AML-193 (cell line): Measurements from ENCODE around the gene TMEM200B.
"Not testable (repeated sequence)": the region's sequence is repeated elsewhere in the genome, so short reads cannot be mapped to it uniquely, and the experiment has no call there.

ENCODE experiments used
- DNase-seq, 2 experiments: peaks; one replicate each; lab custom pipeline; 2025; lab: John Stamatoyannopoulos, UW

The TMEM200B gene

GRCh38 chr1:29123887-29124365 is at the start of gene TMEM200B:
Gene TMEM200B, minus strand, starts transcription at chr1:29123903. Its CDS starts 2,075 bp downstream, at chr1:29121828.
- DNase-seq: no peak

DNA sequence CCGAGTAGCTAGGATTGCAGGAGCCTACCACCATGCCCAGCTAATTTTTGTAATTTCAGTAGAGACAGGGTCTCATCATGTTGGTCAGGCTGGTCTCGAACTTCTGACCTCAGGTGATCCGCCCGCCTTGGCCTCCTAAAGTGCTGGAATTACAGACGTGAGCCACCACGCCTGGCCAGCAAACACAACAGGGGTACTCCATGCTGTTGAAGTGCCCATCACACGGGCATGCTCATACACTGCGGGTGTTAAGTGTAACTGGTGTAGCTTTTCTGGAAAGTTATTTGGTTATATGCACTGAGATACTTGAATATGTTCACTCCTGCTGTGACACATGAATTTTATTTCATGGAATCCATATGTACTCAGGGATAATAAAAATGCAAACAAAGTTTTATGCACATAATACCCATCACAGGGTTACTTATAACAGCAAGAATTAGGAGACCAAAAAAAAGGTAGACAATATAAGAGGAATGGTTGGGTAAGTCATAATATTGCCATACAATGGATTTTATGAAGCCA is 48.8 kb upstream of the TMEM200B start:
- no peak for DNase-seq

DNA sequence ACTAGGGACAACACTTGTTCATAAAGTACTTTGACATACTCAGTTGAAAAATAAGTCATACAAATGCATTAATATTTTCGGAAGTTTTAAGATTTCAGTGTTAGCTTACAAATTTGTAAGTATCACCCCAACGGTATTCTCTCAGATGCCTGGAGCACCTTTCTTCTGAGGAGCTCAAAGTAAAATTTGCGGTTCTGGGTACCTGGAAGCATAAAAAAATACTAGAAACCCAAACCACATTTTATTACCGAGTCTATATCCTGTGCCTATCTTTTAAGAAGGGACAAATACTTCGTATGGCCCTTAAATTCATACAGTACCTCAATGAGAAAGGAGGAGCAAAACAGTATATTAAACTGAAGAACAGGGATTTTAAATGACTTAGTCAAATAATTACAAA is 47.8 kb upstream of the TMEM200B start:
- DNase-seq: no peak

DNA sequence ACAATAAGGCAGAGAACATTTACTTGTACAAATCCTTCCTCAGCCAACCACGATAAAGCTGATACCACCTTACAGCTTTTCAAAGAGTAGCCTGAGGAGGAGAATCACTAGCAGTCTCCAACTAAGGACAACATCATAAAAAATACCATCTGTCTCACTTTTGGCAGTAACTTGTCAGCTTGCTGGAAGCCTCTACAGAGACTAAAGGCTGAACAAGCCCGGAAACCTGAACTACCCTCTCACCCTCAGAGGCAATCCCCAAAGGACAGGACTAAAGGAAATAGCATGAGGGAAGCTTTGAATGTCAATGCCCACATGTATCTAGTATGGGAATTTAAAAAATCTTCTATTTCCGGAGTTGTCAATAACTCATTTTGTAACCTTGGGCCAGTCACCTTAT is 47.4 kb upstream of the TMEM200B start:
- no peak for DNase-seq

DNA sequence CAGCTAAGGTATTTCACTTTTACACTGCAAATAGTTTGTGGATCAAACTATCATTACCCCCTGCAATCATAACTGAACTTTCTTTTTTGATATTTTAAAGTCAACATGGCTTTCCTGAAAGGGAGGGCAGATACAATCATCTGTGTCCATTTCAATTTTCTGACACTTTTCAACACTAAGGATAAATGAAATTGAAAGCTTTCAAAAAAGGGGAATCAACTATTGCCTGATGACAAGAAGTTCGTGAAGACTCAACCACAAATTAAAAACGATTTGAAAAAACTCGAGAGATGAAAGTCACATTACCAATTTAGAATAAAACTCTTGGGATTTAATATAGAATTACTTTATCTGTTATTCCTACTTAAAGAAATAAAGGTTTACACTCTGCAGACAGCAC is 46.3 kb upstream of the TMEM200B start:
- DNase-seq: no peak

- no peak for DNase-seq
Measured at GRCh38 chr1:29167904-29168303, 44.2 kb upstream of the TMEM200B start.

DNA sequence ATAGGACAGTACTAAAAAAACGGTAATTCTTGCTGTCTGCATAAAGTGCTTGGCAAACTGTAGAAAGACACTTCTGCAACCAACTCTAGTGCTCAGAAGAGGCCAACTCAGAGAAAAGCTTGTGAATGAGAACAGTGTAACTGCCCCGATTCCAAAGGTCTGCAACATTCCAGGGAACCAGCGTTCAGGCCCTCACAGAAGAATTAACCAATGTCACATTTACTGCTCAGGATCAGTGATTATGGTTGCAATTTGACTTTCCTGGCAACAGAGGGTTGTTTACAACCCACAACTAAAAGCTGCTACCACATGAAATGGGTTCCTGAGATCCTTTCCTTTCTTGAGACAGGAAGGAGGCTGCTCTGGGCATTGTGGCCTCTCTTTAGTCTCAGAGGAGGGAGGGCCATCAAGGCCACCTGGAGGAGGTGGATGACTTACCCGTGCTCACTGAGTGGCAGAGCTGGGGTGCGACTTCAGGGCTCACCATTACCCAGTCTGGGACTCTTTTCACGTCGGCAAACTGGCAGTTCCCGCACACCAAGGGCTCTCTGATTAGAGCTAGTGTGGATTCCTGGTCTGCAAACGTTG is 42.7 kb upstream of the TMEM200B start:
- no peak for DNase-seq

GRCh38 chr1:29164588-29164987 is 40.9 kb upstream of the TMEM200B start:
- no peak for DNase-seq

- DNase-seq: no peak
Measured at GRCh38 chr1:29162476-29163138, 38.9 kb upstream of the TMEM200B start.

GRCh38 chr1:29162025-29162424 is 38.3 kb upstream of the TMEM200B start:
- DNase-seq: no peak

DNA sequence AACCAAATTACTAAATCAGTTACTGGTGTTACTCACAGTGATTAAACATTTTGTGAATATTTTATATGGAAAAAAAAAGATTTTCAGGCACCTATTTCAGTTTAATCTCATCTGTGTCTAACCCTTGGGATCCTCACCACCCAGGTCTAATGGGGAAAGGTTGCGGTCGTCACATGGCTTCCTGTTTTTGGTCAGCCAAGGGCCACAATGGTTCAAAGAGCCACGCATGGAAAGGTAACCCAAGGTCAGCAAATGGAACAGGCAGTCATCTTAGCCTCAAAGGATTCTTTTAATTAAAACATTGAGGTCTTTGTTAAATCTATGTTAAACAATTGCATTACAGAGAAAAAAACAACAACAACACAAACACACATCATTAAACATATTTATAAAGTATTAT is 36.1 kb upstream of the TMEM200B start:
- DNase-seq: no peak

GRCh38 chr1:29157269-29157601 is 33.5 kb upstream of the TMEM200B start:
- no peak for DNase-seq

- no peak for DNase-seq
Measured at GRCh38 chr1:29156543-29157268, 33.0 kb upstream of the TMEM200B start.

GRCh38 chr1:29152046-29152805 is 28.5 kb upstream of the TMEM200B start:
- no peak for DNase-seq

GRCh38 chr1:29150346-29150745 is 26.6 kb upstream of the TMEM200B start:
- DNase-seq: not testable (repeated sequence)

DNA sequence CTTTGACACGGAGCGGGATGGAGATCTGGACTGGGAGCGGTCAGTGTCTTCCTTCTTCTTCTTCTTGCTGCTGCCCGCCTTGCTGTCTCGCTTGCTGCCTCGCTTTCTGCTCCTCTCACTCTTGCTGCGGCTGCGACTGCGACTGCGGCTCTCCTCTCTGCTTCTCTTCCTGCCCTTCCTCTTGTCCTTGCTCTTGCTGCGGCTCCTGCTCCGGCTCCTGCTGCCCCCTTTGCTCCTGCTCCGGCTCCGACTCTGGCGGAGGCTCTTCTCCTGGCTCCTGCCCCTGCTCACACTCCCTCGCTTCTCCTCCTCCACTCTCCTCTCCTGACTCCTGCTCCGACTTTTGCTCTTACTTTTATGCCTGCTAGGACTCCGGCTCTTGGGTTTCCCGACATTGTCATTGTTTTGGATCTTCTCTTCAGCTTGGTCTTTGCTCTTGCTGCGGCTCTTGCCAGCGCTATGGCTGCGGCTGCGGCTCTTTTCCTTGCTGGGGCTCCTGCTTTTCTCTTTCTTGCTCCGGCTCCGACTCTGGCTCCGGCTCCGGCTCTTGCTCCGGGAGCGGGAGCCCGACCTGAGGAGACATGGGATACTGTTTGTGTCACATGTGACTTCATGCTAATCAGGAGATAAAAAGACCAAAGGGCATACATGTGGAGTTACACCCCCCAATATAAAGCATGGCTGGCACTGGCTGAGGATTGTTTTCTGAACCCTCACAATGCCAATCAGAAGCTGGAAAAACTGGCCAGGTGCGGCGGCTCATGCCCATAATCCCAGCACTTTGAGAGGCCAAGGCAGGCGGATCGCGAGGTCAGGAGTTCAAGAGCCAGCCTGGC is 25.2 kb upstream of the TMEM200B start:
- no peak for DNase-seq

GRCh38 chr1:29145739-29146437 is 22.2 kb upstream of the TMEM200B start:
- DNase-seq: no peak

DNA sequence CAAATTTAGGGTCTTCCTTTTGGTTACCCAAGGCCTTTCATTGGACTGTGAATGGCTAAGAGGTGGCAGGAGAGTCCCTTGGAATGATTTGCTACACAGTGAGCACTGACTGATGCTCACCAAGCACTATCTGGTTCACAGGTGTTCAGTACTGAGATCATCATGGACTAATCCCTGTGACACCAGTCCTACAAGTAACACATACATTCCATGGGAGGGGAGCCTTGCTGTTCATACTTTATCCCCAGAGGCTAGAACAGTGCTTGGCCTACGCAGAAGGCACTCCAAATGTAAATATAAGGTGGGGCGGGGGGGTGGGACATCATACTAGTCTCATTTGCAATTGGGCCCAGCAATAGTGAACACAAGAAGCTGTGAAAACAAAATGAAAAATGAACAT is 20.5 kb upstream of the TMEM200B start:
- DNase-seq: no peak

DNA sequence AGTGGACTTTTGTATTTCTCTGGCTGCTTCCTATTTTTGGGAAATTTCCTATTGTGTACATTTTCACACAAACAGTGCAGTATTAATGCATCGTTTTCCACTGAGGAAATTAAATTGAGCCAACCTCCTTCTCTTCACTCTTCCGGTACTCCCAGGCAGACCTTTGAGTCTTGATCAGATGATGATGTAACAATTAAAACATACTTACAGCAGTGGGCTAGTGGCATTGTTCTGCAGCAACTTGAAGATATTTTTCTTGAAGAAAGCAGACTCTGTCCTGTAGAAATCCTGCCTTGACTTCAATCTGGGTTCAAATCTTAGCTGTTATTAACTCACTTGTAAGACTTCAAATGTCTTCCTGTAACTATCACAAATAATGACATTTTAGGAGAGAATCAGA is 19.0 kb upstream of the TMEM200B start:
- no peak for DNase-seq

DNA sequence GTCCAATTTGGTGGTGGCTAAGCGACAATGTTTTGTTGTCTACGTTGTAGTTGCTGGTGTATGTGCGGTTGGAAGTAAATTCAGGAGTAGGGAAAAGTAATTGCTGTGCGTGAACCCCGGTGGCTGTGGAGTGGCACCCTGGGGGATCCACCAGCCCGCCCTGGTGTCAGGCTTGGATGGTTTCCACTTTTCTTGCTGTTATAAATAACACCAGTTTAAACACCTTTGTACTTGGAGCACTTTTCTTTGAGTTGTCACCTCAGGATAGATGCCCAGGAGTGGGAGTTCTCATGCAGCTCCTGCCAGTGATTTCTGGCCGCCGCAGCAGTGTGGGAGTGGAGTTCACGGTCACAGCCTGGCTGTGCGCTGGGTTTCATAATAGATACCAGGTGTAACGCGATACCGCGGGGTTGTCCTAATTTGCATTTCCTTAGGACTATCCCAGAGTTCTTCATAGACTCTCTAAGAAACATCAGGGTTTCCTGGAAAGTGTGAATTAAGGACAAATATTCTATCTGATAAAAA is 12.8 kb upstream of the TMEM200B start:
- DNase-seq: no peak

DNA sequence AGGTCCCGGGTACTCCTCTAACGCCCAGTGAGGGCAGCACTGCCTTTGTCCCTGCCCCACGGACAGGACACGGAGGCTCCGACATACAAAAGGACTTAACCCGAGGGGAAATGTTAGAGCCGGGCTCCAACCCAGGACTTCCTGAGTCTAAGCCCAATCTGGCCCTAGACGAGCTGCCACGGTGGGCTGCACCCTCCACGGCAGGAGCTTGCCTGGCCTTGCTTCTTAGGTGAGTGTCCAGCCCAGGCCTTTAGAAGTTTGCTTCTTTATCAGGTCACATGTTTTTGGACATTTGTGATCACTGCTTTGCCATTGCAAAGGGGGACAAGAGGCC is 11.0 kb upstream of the TMEM200B start:
- DNase-seq: no peak
